ENCODE results near the gene LRRC14B.

LRRC14B gene

DNA sequence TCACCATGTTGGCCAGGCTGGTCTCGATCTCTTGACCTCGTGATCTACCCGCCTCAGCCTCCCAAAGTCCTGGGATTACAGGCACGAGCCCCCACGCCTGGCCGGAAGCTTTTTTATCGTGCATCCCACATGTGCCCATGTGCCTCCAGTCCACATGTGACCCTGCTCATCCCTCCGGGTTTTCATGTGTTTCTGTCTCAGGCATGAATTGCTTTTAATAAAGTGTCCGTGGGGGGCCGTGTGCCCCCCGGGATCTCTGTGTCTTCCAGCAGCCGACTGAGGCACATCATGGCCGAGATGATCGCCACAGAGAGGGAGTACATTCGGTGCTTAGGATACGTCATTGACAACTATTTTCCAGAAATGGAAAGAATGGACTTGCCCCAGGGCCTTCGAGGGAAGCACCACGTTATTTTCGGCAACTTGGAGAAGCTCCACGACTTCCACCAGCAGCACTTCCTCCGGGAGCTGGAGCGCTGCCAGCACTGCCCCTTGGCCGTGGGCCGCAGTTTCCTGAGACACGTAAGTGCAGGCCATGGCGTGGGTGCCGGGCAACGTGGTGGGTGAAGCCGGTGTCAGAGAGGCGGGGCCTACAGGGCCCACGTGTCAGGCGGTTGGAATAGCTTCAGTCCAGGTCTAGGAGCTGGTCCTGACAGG is 22.1 kb upstream of the LRRC14B start:
- no peaks in the 10 kb centered on the region for H3K36me3 ChIP-seq
- no peak for TF ChIP-seq CTCF (IDR thresholded peaks at IDR 0.05)

DNA sequence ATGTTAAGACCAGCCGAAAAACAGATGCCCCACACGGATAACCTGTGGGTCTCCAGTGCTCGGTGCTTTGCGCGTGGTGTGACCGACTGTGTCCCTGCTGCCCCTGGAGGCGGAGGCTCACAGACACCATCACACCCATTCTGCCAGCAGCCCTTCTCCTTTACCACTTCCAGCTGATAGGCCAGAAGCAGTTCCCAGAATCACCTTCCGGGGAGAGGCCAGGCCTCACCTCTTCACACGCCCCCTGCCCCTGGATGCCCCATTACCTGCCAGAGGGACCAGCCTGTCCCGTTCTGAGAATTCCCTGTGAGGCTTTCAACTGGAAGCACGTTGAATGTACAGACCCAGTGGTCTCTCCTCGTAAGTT is 21.6 kb upstream of the LRRC14B start:
- no peaks in the 10 kb centered on the region for H3K4me1 ChIP-seq (ENCODE audit: control insufficient read depth in 1 of 2, insufficient read depth in 1 of 2, low read depth in 1 of 2, low read length in 1 of 2)
- no peaks in the 10 kb centered on the region for H3K9me3 ChIP-seq
- no peaks in the 10 kb centered on the region for H3K27me3 ChIP-seq
- no peak for TF ChIP-seq CTCF (IDR thresholded peaks at IDR 0.05)
- H3K36me3 ChIP-seq: no peaks in the 10 kb centered on the region
- H3K27ac ChIP-seq: no peak overlapping the region
- H3K4me3 ChIP-seq (ENCODE audit: low read depth in 1 of 2, low read length in 1 of 2): no peak overlapping the region

More for the DNA sequence above, 22.1 kb upstream of the LRRC14B start:
- H3K27me3 ChIP-seq: no peaks in the 10 kb centered on the region
- H3K4me1 ChIP-seq (ENCODE audit: control insufficient read depth in 1 of 2, insufficient read depth in 1 of 2, low read depth in 1 of 2, low read length in 1 of 2): no peaks in the 10 kb centered on the region
- no peak overlapping the region for H3K4me3 ChIP-seq (ENCODE audit: low read depth in 1 of 2, low read length in 1 of 2)
- no peak overlapping the region for H3K27ac ChIP-seq
- no peaks in the 10 kb centered on the region for H3K9me3 ChIP-seq

DNA sequence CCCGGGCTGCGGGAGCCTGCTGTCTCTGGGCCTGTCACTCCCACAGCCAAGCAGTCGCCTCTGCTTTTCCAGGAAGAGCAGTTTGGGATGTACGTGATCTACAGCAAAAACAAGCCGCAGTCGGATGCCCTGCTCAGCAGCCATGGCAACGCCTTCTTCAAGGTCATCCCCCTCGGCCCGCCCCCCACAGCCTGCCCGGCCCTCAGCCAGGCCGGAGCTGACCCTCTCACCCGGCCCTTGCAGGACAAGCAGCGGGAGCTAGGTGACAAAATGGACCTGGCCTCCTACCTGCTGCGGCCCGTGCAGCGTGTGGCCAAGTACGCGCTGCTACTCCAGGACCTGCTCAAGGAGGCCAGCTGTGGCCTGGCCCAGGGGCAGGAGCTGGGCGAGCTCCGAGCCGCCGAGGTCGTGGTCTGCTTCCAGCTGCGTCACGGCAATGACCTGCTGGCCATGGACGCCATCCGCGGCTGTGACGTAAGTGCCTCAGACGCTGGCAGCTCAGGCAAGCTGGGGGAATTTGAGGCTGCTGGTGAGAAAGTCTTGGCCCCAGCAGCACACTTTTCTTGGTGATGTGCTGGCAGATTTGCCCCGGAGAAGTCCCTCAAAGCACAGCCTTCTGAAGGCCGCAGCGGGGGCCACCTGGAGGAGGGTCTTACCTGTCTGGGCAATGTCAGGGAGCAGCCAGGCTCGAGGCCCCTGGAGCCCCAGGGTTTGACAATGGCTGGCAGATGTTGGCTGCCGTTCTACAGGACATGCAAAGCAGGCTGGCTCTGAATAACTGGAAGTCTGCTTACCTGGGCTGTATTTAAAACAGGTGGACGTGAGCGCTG is 20.1 kb upstream of the LRRC14B start:
- Histone ChIP-seq H3K27ac (no peak overlapping the region), H3K4me1 (ENCODE audit: control insufficient read depth in 1 of 2, insufficient read depth in 1 of 2, low read depth in 1 of 2, low read length in 1 of 2) (no peaks in the 10 kb centered on the region), H3K9me3 (no peaks in the 10 kb centered on the region), H3K27me3 (no peaks in the 10 kb centered on the region), H3K36me3 (no peaks in the 10 kb centered on the region), H3K4me3 (ENCODE audit: low read depth in 1 of 2, low read length in 1 of 2) (no peak overlapping the region)
- no peak for TF ChIP-seq CTCF (IDR thresholded peaks at IDR 0.05)

DNA sequence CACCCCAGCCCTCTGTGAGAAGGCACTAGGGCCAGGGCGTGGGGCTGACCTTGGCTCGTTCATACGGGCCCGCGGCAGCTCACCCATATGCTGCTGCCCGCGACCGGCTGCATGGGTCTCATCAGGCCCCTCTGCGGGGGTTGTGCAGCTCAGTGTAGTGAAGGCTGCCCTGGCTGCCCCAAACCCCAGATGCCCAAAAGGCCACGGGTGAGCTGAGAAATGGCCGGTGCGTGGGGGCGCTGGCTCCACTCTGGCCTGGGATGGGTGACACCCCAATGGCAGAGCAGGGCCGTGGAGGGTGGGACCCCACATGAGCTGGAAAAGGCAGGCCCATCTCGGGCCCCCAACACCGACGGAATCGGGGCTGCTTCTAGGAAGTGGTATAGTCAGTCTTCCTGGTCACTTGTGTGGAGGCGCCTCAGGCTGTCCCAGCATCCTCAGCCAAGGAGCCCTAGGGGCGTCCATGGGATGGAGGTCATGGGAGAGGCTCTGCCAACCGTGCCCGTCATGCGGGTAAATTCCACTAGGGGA is 19.4 kb upstream of the LRRC14B start:
- Histone ChIP-seq H3K36me3 (no peaks in the 10 kb centered on the region), H3K4me1 (ENCODE audit: control insufficient read depth in 1 of 2, insufficient read depth in 1 of 2, low read depth in 1 of 2, low read length in 1 of 2) (no peaks in the 10 kb centered on the region), H3K9me3 (no peaks in the 10 kb centered on the region), H3K27ac (no peak overlapping the region), H3K27me3 (no peaks in the 10 kb centered on the region), H3K4me3 (ENCODE audit: low read depth in 1 of 2, low read length in 1 of 2) (no peak overlapping the region)
- no peak for TF ChIP-seq CTCF (IDR thresholded peaks at IDR 0.05)

DNA sequence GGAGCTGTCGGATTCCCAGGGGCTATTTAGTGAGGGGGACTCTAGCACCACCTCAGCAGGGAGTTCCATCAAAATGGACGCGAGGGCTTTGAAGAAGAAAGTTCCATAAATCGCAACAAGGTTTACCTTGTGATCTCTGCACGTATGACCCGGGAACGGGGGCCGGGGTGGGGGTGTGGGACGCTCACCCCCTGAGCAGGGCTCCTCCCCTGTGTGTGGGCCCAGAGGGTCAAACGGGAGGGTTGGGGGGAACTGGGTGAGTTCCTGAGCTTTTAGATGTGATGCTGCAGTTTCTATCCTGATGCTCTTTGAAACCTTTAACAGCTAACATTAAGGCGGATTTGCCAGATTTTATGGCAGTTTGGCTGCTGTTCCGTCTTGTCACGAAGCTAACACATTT is 18.9 kb upstream of the LRRC14B start:
- Histone ChIP-seq H3K4me3 (ENCODE audit: low read depth in 1 of 2, low read length in 1 of 2) (no peak overlapping the region), H3K27ac (no peak overlapping the region), H3K36me3 (no peaks in the 10 kb centered on the region), H3K9me3 (no peaks in the 10 kb centered on the region), H3K4me1 (ENCODE audit: control insufficient read depth in 1 of 2, insufficient read depth in 1 of 2, low read depth in 1 of 2, low read length in 1 of 2) (no peaks in the 10 kb centered on the region), H3K27me3 (no peaks in the 10 kb centered on the region)
- no peak for TF ChIP-seq CTCF (IDR thresholded peaks at IDR 0.05)
